B cell (primary cell): ENCODE measurements around the gene FFAR4. TPM values are rescaled to one million over a fixed set of nuclear protein-coding genes. Genes with fewer than 3 reads are reported as not detected.

Source experiments
- ATAC-seq: fragments of 200-7000 bp; cut with Tn5 transposase; one replicate; pipeline ENCODE4 v1.10.0; 2021; ENCODE audit warnings: low read depth, mild to moderate bottlenecking, moderate number of reproducible peaks, moderate library complexity
- CTCF ChIA-PET: fragments of 350-600 bp; sonication (Branson Sonifier 250); formaldehyde crosslinking; loops from one replicate; lab custom pipeline; 2021; ENCODE audit warnings: antibody characterized with exemption, inconsistent platforms; lab: Charles Lee
- POLR2A ChIA-PET: fragments of 350-600 bp; sonication (Branson Sonifier 250); formaldehyde crosslinking; loops from one replicate; lab custom pipeline; 2021; ENCODE audit warnings: antibody characterized with exemption; lab: Charles Lee
- DNase-seq: peaks from one replicate; pipeline ENCODE4 v3.0.0; 2013
- H2AFZ ChIP-seq: 2 replicates; pipeline ENCODE4 v1.6.1; 2012; ENCODE audit warnings: mild to moderate bottlenecking, low read depth, low read length; ENCODE audit not compliant: insufficient read depth, poor library complexity, severe bottlenecking
- H3K27ac ChIP-seq, 2 donors: 1 replicate in 1 of 2; 2 replicates in 1 of 2; pipeline ENCODE4 v1.5.1; 2012 to 2013; ENCODE audit warnings: low read length in 2 of 2, mild to moderate bottlenecking in 2 of 2, moderate library complexity in 1 of 2
- H3K27me3 ChIP-seq, 4 experiments: fragments of 200-600 bp in 1 of 4; sonication (generic) in 1 of 4; replicated peaks in 1 of 4; 1 replicate in 2 of 4; 2 replicates in 2 of 4; pipeline versions ENCODE4 v1.6.1 to v1.7.0; 2013 to 2016; ENCODE audit warnings: low read length in 3 of 4, mild to moderate bottlenecking in 2 of 4, mixed read lengths in 1 of 4, moderate library complexity in 1 of 4; ENCODE audit not compliant: insufficient read depth in 4 of 4, control insufficient read depth in 3 of 4; ENCODE audit errors: control extremely low read depth in 1 of 4
- H3K36me3 ChIP-seq, 2 experiments: replicated peaks in 1 of 2; 1 replicate in 1 of 2; 2 replicates in 1 of 2; pipeline versions ENCODE4 v1.6.1 to v1.7.1; 2013; ENCODE audit warnings: low read length in 1 of 2; ENCODE audit not compliant: insufficient read depth in 2 of 2, control insufficient read depth in 1 of 2; ENCODE audit errors: control extremely low read depth in 1 of 2, extremely low read depth in 1 of 2
- H3K4me1 ChIP-seq, 2 donors: fragments of 200-600 bp in 1 of 2; sonication (generic) in 1 of 2; 1 replicate in 1 of 2; 2 replicates in 1 of 2; pipeline versions ENCODE4 v1.5.1 to v1.6.1; 2013 to 2017; ENCODE audit warnings: low read length in 2 of 2; ENCODE audit not compliant: control insufficient read depth in 2 of 2, insufficient read depth in 2 of 2
- H3K4me2 ChIP-seq: replicated peaks from 2 replicates; pipeline ENCODE3; 2012; ENCODE audit warnings: mild to moderate bottlenecking, low read depth, low read length; ENCODE audit not compliant: poor library complexity, severe bottlenecking
- H3K4me3 ChIP-seq, 5 experiments: fragments of 200-600 bp in 1 of 5; sonication (generic) in 1 of 5; 1 replicate in 3 of 5; 2 replicates in 2 of 5; pipeline versions ENCODE4 v1.5.1 to v1.7.0; 2011 to 2016; ENCODE audit warnings: low read length in 4 of 5, mild to moderate bottlenecking in 4 of 5, low read depth in 2 of 5, control low read depth in 1 of 5, moderate library complexity in 1 of 5; ENCODE audit not compliant: insufficient read depth in 1 of 5; ENCODE audit errors: control extremely low read depth in 1 of 5, extremely low read depth in 1 of 5
- H3K79me2 ChIP-seq: fragments of 200-600 bp; sonication (generic); one replicate; pipeline ENCODE4 v1.6.0; 2016; ENCODE audit warnings: low read length; ENCODE audit not compliant: control insufficient read depth, insufficient read depth
- H3K9ac ChIP-seq: fragments of 200-600 bp; sonication (generic); 2 replicates; pipeline ENCODE4 v1.6.1; 2017; ENCODE audit warnings: mild to moderate bottlenecking, low read length, moderate library complexity
- H3K9me3 ChIP-seq, 3 donors: one replicate each; pipeline versions ENCODE4 v1.6.1 to v1.7.1; 2013; ENCODE audit warnings: low read length in 2 of 3; ENCODE audit not compliant: control insufficient read depth in 2 of 3, insufficient read depth in 1 of 3; ENCODE audit errors: control extremely low read depth in 1 of 3
- H4K20me1 ChIP-seq: 2 replicates; pipeline ENCODE4 v1.6.0; 2012; ENCODE audit warnings: mild to moderate bottlenecking, low read length; ENCODE audit not compliant: insufficient read depth, control insufficient read depth, poor library complexity, severe bottlenecking
- H3K27ac Mint-ChIP-seq: one replicate; pipeline ENCODE4 v1.8.0; 2021; ENCODE audit warnings: mixed read lengths
- H3K27me3 Mint-ChIP-seq: one replicate; pipeline ENCODE4 v1.8.0; 2021; ENCODE audit warnings: mixed read lengths
- H3K4me1 Mint-ChIP-seq: one replicate; pipeline ENCODE4 v1.8.0; 2021; ENCODE audit warnings: mixed read lengths
- H3K4me3 Mint-ChIP-seq: one replicate; pipeline ENCODE4 v1.8.0; 2021; ENCODE audit warnings: mixed read lengths
- H3K9me3 Mint-ChIP-seq: one replicate; pipeline ENCODE4 v1.8.0; 2022; ENCODE audit warnings: mixed read lengths; ENCODE audit not compliant: insufficient read depth
- EZH2 ChIP-seq: IDR thresholded peaks from 2 replicates; pipeline ENCODE4 v1.6.1; 2012; ENCODE audit warnings: borderline replicate concordance, low read depth, mild to moderate bottlenecking, moderate library complexity, low read length; ENCODE audit not compliant: insufficient read depth, poor library complexity, severe bottlenecking
- WGBS: methylation state at CpG from one replicate; pipeline ENCODE4 v1.1.5; 2013; ENCODE audit warnings: missing lambda C conversion rate; ENCODE audit not compliant: insufficient coverage; 5-methylcytosine and 5-hydroxymethylcytosine counted together
- intact Hi-C: fragments of 100-400 bp; cut with micrococcal nuclease; formaldehyde crosslinking; loops from one replicate; pipeline ENCODE4 v1.10.0; 2022
- polyA plus RNA-seq: library from polyadenylated mRNA; depleted of rRNA; stranded (reverse); fragments of >200 nt; gene quantifications from 2 replicates; pipeline ENCODE4 v1.2.3, GENCODE V29; 2012
- total RNA-seq, 2 donors: library from RNA; stranded (reverse); fragments of 120-200 nt in 1 of 2; gene quantifications; 1 replicate in 1 of 2; 2 replicates in 1 of 2; pipeline versions ENCODE4 v1.2.3 to v1.2.4, GENCODE V29; 2013 to 2022
- TF ChIP-seq, protein P1 (sequence below): fragments of 200-600 bp; IDR thresholded peaks from one replicate; pipeline ENCODE4 v1.8.0; 2022; ENCODE audit warnings: antibody characterized with exemption, mild to moderate bottlenecking

FFAR4 gene
- total and polyA plus RNA-seq, 2 donors (not counting 1 experiment from before 2014, with no cell fraction given), result not detected

DNA sequence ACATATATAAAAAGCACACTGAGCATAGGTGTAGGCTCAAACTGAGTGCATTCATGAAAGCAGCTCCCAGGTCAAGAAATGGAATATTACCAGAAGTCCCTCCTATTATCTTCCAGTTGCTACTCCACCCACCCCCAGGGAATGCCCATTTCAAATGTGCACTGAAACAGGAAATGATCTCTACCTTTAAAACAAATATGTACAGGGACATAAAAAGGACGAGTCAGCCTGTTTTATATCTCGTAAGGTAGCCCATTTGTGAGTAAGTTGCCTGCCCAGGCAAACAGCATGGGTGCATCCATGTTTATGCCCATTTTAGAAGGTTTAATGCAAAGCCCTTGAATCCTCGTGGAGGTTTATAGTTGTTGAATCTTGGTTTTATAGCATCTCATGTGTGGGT is 10.4 kb downstream of the FFAR4 start:
- no peak overlapping the region for H3K4me3 ChIP-seq
- H3K79me2 ChIP-seq, result no peaks in the 10 kb centered on the region
- H3K9me3 ChIP-seq, result peaks cover 0 to 8% (median 6%) of the 10 kb centered on the region in 3 donors
- H3K36me3 ChIP-seq, result no peaks in the 10 kb centered on the region
- no peak overlapping the region for H3K4me3 Mint-ChIP-seq
- DNase-seq (no peak), ATAC-seq (no peak)
- peaks cover 0 to 7% (median 0%) of the 10 kb centered on the region in 4 experiments for H3K27me3 ChIP-seq
- H3K9ac ChIP-seq, result no peak overlapping the region
- peaks cover 6% of the 10 kb centered on the region for H3K9me3 Mint-ChIP-seq
- 97% methylated on average over 3 of the region's 3 CpGs for WGBS
- peaks cover 41% of the 10 kb centered on the region for H3K27me3 Mint-ChIP-seq
- ChIA-PET CTCF (no interaction called here), POLR2A (no interaction called here)
- H4K20me1 ChIP-seq, result no peaks in the 10 kb centered on the region
- no peak overlapping the region for H3K4me2 ChIP-seq
- H2AFZ ChIP-seq, result no peak overlapping the region
- H3K4me1 Mint-ChIP-seq, result peaks cover 2% of the 10 kb centered on the region
- no peaks in the 10 kb centered on the region for H3K4me1 ChIP-seq
- intact Hi-C loops, result no loop called here
- no peak overlapping the region for H3K27ac ChIP-seq
- TF ChIP-seq, protein P1, sequence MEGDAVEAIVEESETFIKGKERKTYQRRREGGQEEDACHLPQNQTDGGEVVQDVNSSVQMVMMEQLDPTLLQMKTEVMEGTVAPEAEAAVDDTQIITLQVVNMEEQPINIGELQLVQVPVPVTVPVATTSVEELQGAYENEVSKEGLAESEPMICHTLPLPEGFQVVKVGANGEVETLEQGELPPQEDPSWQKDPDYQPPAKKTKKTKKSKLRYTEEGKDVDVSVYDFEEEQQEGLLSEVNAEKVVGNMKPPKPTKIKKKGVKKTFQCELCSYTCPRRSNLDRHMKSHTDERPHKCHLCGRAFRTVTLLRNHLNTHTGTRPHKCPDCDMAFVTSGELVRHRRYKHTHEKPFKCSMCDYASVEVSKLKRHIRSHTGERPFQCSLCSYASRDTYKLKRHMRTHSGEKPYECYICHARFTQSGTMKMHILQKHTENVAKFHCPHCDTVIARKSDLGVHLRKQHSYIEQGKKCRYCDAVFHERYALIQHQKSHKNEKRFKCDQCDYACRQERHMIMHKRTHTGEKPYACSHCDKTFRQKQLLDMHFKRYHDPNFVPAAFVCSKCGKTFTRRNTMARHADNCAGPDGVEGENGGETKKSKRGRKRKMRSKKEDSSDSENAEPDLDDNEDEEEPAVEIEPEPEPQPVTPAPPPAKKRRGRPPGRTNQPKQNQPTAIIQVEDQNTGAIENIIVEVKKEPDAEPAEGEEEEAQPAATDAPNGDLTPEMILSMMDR, result no peak
- TF ChIP-seq EZH2, result no peak
- no peak overlapping the region for H3K27ac Mint-ChIP-seq

DNA sequence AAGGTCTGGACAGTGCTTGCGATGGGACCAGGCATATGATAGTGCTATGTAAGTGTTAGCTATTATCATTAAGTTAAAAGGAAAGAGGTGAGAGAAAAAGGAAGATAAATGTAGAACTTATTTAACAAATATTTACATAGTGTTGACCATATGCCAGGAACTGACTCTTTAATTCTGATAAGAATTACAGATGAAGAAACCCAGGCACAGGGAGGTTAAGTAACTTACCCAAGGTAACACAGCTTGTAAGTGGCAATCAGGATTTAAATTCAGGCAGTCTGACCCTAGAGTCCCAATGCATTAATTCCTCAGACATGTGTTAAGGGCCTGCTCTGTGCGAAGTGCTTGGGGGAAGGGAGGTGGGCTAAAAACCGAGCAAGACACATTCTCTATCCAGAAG is 11.1 kb downstream of the FFAR4 start:
- Mint-ChIP-seq H3K27ac (no peak overlapping the region), H3K9me3 (peaks cover 6% of the 10 kb centered on the region), H3K4me3 (no peak overlapping the region), H3K4me1 (peaks cover 2% of the 10 kb centered on the region), H3K27me3 (peaks cover 36% of the 10 kb centered on the region)
- Histone ChIP-seq H3K4me1 (no peaks in the 10 kb centered on the region), H3K9me3 (peaks cover 0 to 8% (median 6%) of the 10 kb centered on the region in 3 donors), H3K36me3 (no peaks in the 10 kb centered on the region), H3K4me2 (no peak overlapping the region), H3K79me2 (no peaks in the 10 kb centered on the region), H2AFZ (no peak overlapping the region), H3K9ac (no peak overlapping the region), H3K27ac (no peak overlapping the region), H3K4me3 (no peak overlapping the region), H3K27me3 (peaks cover 0 to 4% (median 0%) of the 10 kb centered on the region in 4 experiments), H4K20me1 (no peaks in the 10 kb centered on the region)
- ChIA-PET CTCF (interaction anchor here (0.6 to 0.7 kb wide), 2 partner anchors 21 to 1883 kb away, joined by 3 read pairs; no protein-coding TSS in a partner anchor), POLR2A (no interaction called here)
- TF ChIP-seq EZH2, result no peak
- TF ChIP-seq, protein P1, result no peak
- intact Hi-C loops, result no loop called here
- WGBS, result 92% methylated on average over 2 of the region's 3 CpGs
- no peak for DNase-seq
- no peak for ATAC-seq
